Measurements from ENCODE around the gene GATA6. TPM values are rescaled to one million over a fixed set of nuclear protein-coding genes. Genes with fewer than 3 reads are reported as not detected.

The GATA6 gene
- total RNA-seq: not detected

DNA sequence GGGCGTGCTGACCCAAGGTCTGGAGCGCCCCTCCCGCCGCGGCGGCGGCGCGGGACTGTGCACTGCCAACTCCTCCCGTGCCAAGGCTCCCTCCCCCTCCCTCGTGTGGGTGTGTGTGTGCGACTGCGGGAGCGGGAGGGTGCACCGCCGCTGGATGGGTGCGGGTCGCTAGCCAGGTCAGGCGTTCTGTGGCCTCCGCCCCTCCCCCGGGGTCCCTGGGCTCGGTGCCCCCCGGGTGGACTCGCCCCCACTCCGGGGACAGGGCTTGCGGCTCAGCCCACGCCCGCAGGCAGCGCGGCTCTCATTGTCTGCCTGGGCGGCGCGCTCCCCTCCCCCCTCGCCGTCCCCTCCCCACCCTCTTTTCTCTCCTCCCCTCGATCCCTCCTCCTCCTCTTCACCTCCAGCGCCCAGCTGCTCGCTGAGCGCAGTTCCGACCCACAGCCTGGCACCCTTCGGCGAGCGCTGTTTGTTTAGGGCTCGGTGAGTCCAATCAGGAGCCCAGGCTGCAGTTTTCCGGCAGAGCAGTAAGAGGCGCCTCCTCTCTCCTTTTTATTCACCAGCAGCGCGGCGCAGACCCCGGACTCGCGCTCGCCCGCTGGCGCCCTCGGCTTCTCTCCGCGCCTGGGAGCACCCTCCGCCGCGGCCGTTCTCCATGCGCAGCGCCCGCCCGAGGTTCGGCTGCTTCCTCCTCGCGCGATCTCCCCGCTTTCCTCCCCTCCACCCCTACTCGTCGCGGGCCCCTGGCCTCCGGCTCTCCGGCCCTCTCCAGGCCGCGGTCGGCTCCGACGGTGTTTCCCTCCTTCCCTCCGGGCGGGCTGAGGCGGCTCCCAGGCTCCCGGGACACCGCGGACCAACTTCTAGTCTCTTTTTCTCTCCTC, at the start of gene GATA6:
TSS of gene GATA6 (plus strand) at position 579 of the 878 bp plus-strand sequence. CDS start 1,556 bp downstream, outside the sequence.
- CTCF ChIA-PET: no interaction called here
- H3K4me1 Mint-ChIP-seq (ENCODE audit: low read depth): peaks cover 23% of the 10 kb centered on the region
- H3K27me3 Mint-ChIP-seq (ENCODE audit: low read depth): peaks cover 70% of the 10 kb centered on the region
- no peaks in the 10 kb centered on the region for H3K36me3 Mint-ChIP-seq (ENCODE audit: low read depth)
- intact Hi-C loops (cut with micrococcal nuclease): loop anchor here (1.0 to 5.0 kb wide), 4 partner anchors 178 to 927 kb away; partner anchors contain the start of gene GREB1L
- no peaks in the 10 kb centered on the region for H3K9me3 Mint-ChIP-seq
- DNase-seq: peak; percentile 51
- H3K27ac Mint-ChIP-seq: no peak within 1 kb of the TSS
- peak within 1 kb of the TSS; percentile 75 for H3K4me3 Mint-ChIP-seq

GRCh38 chr18:22124970-22125369, 44.4 kb upstream of the GATA6 start:
- no peaks in the 10 kb centered on the region for H3K9me3 Mint-ChIP-seq
- H3K27ac Mint-ChIP-seq: no peak overlapping the region
- intact Hi-C loops (cut with micrococcal nuclease): no loop called here
- CTCF ChIA-PET: interaction anchor here (0.7 kb wide), 1 partner anchor 655 kb away, joined by 4 read pairs; no protein-coding TSS in a partner anchor
- no peak for DNase-seq
- no peaks in the 10 kb centered on the region for H3K27me3 Mint-ChIP-seq (ENCODE audit: low read depth)
- H3K36me3 Mint-ChIP-seq (ENCODE audit: low read depth): no peaks in the 10 kb centered on the region
- no peaks in the 10 kb centered on the region for H3K4me1 Mint-ChIP-seq (ENCODE audit: low read depth)
- no peak overlapping the region for H3K4me3 Mint-ChIP-seq

DNA sequence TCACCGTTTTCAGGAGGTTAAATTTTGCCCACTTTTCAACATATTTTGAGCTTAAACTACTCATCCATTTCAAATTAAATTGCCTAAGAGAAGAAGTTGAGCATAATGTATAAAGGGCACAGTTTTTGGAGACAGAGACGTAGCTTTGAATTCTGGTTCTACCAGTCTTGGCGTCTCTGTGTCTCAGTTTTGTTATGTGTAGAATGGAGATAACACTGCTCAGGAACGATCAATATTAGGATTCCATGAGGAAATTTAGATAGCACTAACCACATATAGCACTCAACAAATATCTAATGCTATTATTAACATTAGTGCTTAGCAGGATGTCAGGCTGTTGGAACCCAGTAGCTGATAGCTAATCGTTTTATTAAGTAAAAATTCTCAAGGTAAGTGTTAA, 40.4 kb upstream of the GATA6 start:
- CTCF ChIA-PET: no interaction called here
- Mint-ChIP-seq H3K4me3 (no peak overlapping the region), H3K36me3 (ENCODE audit: low read depth) (no peaks in the 10 kb centered on the region), H3K9me3 (no peaks in the 10 kb centered on the region), H3K27ac (no peak overlapping the region), H3K4me1 (ENCODE audit: low read depth) (no peaks in the 10 kb centered on the region), H3K27me3 (ENCODE audit: low read depth) (peaks cover 2% of the 10 kb centered on the region)
- intact Hi-C loops (cut with micrococcal nuclease): no loop called here
- no peak for DNase-seq

DNA sequence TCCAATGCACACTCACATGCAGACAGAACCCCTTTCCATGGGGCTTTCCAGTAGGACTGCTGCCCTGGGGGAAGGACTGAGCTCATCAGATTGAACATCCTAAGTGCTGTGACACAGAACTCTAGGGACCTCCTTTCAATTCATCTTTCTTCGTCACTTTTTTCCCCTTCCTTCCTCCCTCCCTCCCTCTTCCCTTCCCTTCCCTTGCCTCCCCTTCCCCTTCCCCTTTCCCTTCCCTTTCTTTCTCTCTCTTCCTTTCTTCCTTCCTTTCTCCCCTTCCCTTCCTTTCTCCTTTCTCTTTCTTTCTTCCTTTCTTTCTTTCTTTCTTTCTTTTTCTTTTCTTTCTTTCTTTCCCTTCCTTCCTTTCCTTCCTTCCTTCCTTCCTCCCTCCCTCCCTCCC, 39.6 kb upstream of the GATA6 start:
- no peak for DNase-seq
- Mint-ChIP-seq H3K27ac (no peak overlapping the region), H3K36me3 (ENCODE audit: low read depth) (no peaks in the 10 kb centered on the region), H3K27me3 (ENCODE audit: low read depth) (peaks cover 2% of the 10 kb centered on the region), H3K4me1 (ENCODE audit: low read depth) (no peaks in the 10 kb centered on the region), H3K9me3 (no peaks in the 10 kb centered on the region), H3K4me3 (no peak overlapping the region)
- intact Hi-C loops (cut with micrococcal nuclease): no loop called here
- CTCF ChIA-PET: no interaction called here

DNA sequence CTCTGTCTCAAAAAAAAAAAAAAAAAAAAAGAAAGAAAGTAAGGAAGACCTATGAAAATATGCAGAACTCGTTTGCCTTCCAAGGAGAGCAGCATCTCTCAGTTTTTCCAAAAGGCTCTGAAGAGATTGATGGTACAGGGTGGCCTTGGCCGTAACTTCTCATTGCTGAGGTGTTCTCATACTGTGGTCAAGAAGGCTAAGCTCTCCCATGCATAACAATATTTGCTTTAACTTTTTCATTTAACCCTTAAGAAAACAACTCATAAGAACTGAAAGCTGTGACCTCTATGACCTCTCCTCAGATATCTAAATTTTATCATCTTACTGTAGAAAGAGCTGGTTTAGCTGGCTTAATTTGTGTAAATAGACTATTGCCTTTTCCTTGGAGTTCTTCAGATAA, 37.1 kb upstream of the GATA6 start:
- CTCF ChIA-PET: no interaction called here
- DNase-seq: no peak
- H3K27me3 Mint-ChIP-seq (ENCODE audit: low read depth): peaks cover 2% of the 10 kb centered on the region
- H3K4me3 Mint-ChIP-seq: no peak overlapping the region
- peaks cover 4% of the 10 kb centered on the region for H3K9me3 Mint-ChIP-seq
- no peaks in the 10 kb centered on the region for H3K4me1 Mint-ChIP-seq (ENCODE audit: low read depth)
- H3K36me3 Mint-ChIP-seq (ENCODE audit: low read depth): no peaks in the 10 kb centered on the region
- no peak overlapping the region for H3K27ac Mint-ChIP-seq
- intact Hi-C loops (cut with micrococcal nuclease): no loop called here

DNA sequence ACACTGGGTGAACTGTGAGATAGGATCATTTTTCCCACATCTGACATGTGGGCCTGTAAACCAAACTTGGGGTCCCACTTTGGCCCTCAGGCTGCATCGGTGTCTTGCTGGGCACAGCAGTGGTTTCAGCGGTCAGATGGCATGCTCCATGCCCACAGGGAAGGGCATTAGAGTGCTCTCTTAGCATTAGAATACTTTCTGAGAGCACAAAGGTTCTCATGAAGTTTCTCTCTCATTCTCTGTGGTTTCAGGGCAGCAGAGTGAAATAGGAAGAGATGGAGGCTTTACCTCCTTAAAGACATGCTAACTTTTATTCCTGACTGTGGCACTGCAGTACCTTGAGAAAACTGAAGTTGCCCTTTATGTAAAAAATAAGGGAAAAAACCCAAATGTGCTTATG, 36.6 kb upstream of the GATA6 start:
- Mint-ChIP-seq H3K36me3 (ENCODE audit: low read depth) (no peaks in the 10 kb centered on the region), H3K27me3 (ENCODE audit: low read depth) (peaks cover 2% of the 10 kb centered on the region), H3K9me3 (peaks cover 4% of the 10 kb centered on the region), H3K27ac (no peak overlapping the region), H3K4me1 (ENCODE audit: low read depth) (no peaks in the 10 kb centered on the region), H3K4me3 (no peak overlapping the region)
- intact Hi-C loops (cut with micrococcal nuclease): no loop called here
- no peak for DNase-seq
- CTCF ChIA-PET: no interaction called here

DNA sequence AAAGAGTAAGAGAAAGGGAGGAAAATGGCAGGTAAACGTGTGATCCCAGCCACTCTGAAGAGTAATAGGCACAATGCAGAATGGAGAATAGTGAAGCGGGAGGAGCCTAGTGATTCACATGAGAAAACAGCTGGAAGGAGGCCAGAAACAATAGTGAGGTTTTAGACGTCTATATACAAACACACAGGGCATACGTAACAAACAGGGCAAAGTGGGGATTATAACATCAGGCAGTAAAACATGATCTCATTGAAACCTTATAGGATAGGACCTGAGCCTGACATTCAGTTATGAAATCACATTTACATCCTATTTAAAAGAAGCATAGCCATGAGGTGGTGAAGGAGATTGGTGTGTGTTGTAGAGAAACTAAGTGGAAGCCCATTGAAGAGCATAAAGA, 33.0 kb upstream of the GATA6 start:
- CTCF ChIA-PET: no interaction called here
- Mint-ChIP-seq H3K4me1 (ENCODE audit: low read depth) (no peaks in the 10 kb centered on the region), H3K27me3 (ENCODE audit: low read depth) (no peaks in the 10 kb centered on the region), H3K9me3 (peaks cover 4% of the 10 kb centered on the region), H3K27ac (no peak overlapping the region), H3K4me3 (no peak overlapping the region), H3K36me3 (ENCODE audit: low read depth) (no peaks in the 10 kb centered on the region)
- no peak for DNase-seq
- intact Hi-C loops (cut with micrococcal nuclease): no loop called here

DNA sequence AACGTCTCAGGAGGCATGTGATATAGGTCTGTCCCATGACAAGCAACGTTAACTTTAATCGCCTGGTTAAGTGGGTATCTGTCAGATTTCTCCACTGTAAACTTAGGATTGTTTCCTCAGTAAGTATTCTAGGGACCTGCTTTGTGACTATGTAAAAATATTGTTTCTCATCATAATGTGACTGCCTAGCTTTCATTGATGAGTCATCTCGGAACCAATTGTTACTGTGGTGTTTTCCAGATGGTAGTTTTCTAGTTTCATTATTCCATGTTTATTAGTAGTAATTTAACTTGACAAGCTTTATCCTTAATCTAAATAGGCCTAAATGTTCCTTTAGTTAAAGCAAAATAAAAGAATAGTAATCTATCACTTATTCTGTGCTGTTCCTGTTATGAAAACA, 28.2 kb upstream of the GATA6 start:
- H3K27me3 Mint-ChIP-seq (ENCODE audit: low read depth): no peaks in the 10 kb centered on the region
- peaks cover 4% of the 10 kb centered on the region for H3K9me3 Mint-ChIP-seq
- H3K4me1 Mint-ChIP-seq (ENCODE audit: low read depth): no peaks in the 10 kb centered on the region
- no peak for DNase-seq
- CTCF ChIA-PET: no interaction called here
- no peak overlapping the region for H3K27ac Mint-ChIP-seq
- intact Hi-C loops (cut with micrococcal nuclease): no loop called here
- no peak overlapping the region for H3K4me3 Mint-ChIP-seq
- H3K36me3 Mint-ChIP-seq (ENCODE audit: low read depth): no peaks in the 10 kb centered on the region

GRCh38 chr18:22143347-22144340, 25.7 kb upstream of the GATA6 start:
- H3K27me3 Mint-ChIP-seq (ENCODE audit: low read depth): no peaks in the 10 kb centered on the region
- H3K9me3 Mint-ChIP-seq: no peaks in the 10 kb centered on the region
- no peaks in the 10 kb centered on the region for H3K4me1 Mint-ChIP-seq (ENCODE audit: low read depth)
- no peak overlapping the region for H3K27ac Mint-ChIP-seq
- intact Hi-C loops (cut with micrococcal nuclease): no loop called here
- no peaks in the 10 kb centered on the region for H3K36me3 Mint-ChIP-seq (ENCODE audit: low read depth)
- no peak overlapping the region for H3K4me3 Mint-ChIP-seq
- CTCF ChIA-PET: no interaction called here
- no peak for DNase-seq

DNA sequence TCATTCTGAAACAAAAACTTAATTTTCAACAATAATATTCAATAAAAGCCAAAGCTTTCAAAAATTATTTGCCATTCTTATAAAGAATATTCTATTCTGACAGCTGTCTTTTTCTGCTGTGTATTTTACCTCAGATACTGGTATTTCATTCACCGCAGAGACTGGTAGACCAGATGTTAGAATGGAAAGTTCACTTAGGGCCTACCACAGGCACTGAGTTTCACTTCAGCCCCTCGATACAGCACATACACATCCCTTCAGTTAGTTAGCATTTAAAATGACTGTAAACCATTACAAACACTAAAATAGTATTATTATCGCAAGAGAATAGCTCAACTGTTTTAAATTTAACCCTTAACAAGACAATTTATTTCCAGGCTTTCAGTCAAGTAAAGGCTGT, 24.2 kb upstream of the GATA6 start:
- intact Hi-C loops (cut with micrococcal nuclease): no loop called here

GRCh38 chr18:22149710-22150109, 19.7 kb upstream of the GATA6 start:
- Mint-ChIP-seq H3K9me3 (peaks cover 1% of the 10 kb centered on the region), H3K4me3 (no peak overlapping the region), H3K4me1 (ENCODE audit: low read depth) (no peaks in the 10 kb centered on the region), H3K27ac (no peak overlapping the region), H3K27me3 (ENCODE audit: low read depth) (peaks cover 4% of the 10 kb centered on the region), H3K36me3 (ENCODE audit: low read depth) (no peaks in the 10 kb centered on the region)
- DNase-seq: no peak
- intact Hi-C loops (cut with micrococcal nuclease): no loop called here
- CTCF ChIA-PET: no interaction called here

More for the DNA sequence above, 24.2 kb upstream of the GATA6 start:
- Mint-ChIP-seq H3K4me3 (no peak overlapping the region), H3K4me1 (ENCODE audit: low read depth) (no peaks in the 10 kb centered on the region), H3K27ac (no peak overlapping the region), H3K9me3 (peaks cover 1% of the 10 kb centered on the region), H3K36me3 (ENCODE audit: low read depth) (no peaks in the 10 kb centered on the region), H3K27me3 (ENCODE audit: low read depth) (no peaks in the 10 kb centered on the region)
- DNase-seq: no peak
- CTCF ChIA-PET: no interaction called here

DNA sequence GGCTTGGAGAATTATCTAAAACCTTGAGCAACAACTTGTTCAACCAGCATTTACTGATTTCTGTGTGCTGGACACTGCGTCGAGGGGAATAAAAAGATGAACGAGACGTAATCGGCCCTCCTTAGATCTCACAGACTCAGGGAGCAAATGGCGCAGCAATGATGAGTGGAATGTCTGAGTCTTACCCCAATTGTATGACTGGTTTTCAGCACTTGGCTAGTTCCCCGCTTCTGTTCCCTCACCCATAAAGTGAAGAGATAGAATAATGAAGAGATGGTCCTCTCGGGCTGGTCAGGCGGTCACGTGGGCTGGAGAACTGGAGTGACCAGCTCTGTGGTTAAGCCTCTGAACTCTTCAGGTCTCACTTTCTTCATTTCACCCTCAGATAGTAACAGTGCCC, 17.3 kb upstream of the GATA6 start:
- Mint-ChIP-seq H3K27ac (no peak overlapping the region), H3K9me3 (peaks cover 1% of the 10 kb centered on the region), H3K27me3 (ENCODE audit: low read depth) (peaks cover 6% of the 10 kb centered on the region), H3K36me3 (ENCODE audit: low read depth) (no peaks in the 10 kb centered on the region), H3K4me3 (no peak overlapping the region), H3K4me1 (ENCODE audit: low read depth) (no peaks in the 10 kb centered on the region)
- CTCF ChIA-PET: no interaction called here
- intact Hi-C loops (cut with micrococcal nuclease): no loop called here
- no peak for DNase-seq

Measured in activated naive CD4-positive, alpha-beta T cell treated with anti-CD3 and anti-CD28 coated beads for 36 hours (primary cell).